Left forelimb (tissue), 1 donor: ENCODE data around the gene TMF1.
A peak's percentile ranks its signal among the peaks of the same experiment; 100 is the strongest.

Source experiments
- DNase-seq: peaks from one replicate; pipeline ENCODE4 v3.0.0-alpha.2; 2018; ENCODE audit warnings: low spot score

TMF1 gene, protein sequence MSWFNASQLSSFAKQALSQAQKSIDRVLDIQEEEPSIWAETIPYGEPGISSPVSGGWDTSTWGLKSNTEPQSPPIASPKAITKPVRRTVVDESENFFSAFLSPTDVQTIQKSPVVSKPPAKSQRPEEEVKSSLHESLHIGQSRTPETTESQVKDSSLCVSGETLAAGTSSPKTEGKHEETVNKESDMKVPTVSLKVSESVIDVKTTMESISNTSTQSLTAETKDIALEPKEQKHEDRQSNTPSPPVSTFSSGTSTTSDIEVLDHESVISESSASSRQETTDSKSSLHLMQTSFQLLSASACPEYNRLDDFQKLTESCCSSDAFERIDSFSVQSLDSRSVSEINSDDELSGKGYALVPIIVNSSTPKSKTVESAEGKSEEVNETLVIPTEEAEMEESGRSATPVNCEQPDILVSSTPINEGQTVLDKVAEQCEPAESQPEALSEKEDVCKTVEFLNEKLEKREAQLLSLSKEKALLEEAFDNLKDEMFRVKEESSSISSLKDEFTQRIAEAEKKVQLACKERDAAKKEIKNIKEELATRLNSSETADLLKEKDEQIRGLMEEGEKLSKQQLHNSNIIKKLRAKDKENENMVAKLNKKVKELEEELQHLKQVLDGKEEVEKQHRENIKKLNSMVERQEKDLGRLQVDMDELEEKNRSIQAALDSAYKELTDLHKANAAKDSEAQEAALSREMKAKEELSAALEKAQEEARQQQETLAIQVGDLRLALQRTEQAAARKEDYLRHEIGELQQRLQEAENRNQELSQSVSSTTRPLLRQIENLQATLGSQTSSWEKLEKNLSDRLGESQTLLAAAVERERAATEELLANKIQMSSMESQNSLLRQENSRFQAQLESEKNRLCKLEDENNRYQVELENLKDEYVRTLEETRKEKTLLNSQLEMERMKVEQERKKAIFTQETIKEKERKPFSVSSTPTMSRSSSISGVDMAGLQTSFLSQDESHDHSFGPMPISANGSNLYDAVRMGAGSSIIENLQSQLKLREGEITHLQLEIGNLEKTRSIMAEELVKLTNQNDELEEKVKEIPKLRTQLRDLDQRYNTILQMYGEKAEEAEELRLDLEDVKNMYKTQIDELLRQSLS

DNA sequence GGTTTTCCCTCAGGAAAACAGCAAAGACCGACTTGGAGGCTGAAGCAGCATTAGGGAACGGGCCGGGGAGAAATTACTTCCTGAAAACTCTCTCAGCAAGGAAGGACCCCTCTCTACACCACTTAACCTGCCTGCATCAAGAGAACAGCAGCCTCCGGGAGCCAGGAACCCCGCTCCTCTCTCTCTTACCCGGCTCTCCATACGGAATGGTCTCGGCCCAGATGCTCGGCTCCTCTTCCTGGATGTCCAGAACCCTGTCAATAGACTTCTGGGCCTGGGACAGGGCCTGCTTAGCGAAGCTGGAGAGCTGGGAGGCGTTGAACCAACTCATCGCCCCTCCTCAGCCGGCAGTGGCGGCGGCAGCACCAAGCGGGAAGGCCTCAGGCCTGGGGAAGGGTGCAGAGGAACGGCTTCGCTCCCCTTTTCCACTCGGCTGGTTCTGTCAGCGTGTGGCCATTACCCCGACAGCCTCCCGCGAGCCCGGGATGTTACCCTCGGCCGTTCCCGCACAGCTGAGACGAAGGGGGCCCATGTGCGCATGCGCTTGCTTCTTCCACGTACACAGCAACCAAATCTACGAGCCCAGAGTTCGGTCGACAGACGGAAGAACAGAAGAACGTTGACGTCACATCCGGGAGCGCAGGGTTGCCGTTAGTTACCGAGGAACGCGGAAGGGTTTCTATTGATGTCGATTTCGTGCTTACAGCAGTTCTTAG, at the start of gene TMF1:
TSS of gene TMF1 (minus strand) at position 578 of the 716 bp plus-strand sequence. CDS start at position 331, 247 bp downstream.
- peak; percentile 98 for DNase-seq

- DNase-seq = no peak
Measured at GRCh38 chr3:69099576-69099975, 47.4 kb upstream of the TMF1 start.

DNA sequence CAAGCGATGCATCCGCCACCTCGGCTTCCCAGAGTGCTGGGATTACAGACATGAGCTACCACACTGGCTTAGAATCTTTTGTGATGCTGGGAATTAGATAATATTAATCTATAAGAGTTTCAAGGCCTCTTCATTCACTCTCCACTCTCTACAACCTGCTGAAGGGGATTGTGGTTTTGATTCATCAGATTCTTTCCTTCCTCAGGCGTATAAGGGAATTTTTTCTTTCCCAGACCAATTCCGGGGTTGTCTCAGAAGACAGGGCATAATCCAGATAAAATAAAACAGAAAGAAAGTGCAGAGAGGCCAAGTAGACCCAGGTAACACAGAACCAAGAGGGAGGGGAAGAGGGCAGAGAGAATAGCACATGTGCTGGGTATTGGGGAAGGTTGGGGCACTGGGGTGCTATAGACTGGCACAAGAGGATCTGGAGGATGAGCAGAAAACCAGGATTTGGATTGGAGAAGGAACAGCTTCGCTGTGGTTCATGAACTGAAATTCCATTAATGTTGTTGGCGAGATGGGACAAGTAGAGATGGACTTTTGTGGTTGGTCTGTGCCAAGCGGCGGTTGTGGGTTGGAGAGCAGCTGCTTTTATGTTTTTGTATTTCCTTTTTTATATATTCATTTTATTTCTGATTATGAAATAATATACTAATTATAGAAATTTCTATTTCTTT, 45.4 kb upstream of the TMF1 start:
- DNase-seq = no peak

DNA sequence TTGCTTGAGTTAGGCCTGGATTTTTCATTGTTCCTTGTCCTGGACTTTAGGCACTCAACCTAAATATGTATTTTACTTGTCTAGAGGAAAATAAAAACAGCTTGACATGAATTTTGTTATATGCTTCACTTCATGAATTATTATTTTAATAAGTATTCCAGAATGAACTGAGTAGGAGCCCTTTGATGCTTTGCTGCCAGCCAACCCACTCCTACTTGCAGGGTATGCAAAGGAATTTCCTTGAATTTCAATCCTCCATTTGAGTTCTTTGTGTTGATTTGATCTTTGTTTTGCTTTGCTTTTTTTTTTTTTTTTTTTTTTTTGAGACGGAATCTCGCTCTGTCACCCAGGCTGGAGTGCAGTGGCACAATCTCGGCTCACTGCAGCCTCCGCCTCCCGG, 44.2 kb upstream of the TMF1 start:
- DNase-seq = no peak

DNA sequence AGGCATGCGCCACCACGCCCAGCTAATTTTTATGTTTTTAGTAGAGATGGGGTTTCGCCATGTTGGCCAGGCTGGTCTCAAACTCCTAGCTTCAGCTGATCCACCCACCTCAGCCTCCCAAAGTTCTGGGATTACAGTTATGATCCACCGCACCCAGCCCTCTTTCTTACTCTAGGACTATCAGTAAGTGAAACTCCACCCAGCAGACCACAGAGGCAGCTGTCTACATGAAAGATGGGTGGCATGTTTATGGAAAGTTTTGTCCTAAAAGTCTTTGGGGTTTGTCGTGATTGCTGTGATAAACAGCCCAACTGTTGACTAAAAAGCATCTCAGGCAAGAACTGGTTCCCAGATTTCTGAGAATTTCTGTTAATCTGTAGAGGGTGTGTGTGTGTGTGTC, 43.5 kb upstream of the TMF1 start:
- DNase-seq = no peak

DNA sequence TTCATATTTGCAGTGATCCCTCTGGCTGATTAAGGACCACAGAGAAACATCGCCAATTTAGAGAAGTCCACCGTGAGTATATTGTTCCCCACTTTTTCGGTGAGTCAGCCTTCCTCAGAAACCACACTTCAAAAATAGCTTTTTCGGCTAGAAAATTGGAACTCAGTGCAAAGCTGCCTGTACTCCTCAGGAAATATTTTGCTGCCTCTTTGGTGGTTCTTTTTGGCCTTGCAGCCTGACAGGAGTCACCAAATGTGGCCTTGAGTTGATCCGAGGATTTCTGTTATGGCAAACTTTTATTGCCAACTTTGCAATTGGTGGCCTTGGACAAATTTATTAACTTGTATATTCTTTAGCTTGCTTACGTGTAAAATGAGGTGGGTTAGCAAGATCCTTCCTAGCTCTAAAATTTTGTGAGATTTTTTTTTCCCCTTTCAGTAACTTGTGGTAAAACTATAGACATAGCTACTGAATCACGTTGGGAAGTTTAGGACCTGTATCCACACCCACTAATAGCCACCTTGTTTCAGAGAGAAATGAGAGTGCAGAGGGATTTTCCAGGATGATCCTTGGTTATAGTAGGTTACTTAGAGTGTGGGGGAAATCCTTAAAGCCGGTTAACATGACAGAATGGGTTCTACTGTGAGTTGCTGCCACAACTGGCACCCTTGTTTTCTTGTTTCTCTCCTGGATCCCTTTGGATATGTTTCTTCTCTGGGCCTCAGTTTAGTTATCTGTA, 42.5 kb upstream of the TMF1 start:
- no peak for DNase-seq

- no peak for DNase-seq
Measured at GRCh38 chr3:69092030-69092516, 39.9 kb upstream of the TMF1 start.

- DNase-seq = no peak
Measured at GRCh38 chr3:69091389-69092029, 39.4 kb upstream of the TMF1 start.

- no peak for DNase-seq
Measured at GRCh38 chr3:69090021-69090420, 37.9 kb upstream of the TMF1 start.

DNA sequence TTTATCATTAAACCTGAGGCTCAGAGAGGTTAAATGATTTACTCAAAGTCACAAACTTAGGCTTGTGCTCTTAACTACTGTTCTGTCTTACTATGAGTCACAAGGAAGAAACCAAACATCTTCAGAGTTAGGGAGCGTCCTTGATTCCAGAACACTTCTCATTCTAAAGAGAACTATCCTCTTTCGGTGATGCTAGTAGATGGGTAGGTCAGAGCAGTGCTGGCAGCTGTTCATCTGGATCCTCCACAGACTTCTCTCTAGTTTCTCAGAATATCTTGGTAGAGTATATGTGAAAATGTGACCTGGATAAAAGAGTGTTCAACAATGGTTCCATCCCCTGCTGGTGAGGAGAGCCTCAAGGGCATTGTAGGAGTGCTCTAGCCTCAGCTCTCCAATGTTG, 35.9 kb upstream of the TMF1 start:
- DNase-seq = no peak

- DNase-seq = no peak
Measured at GRCh38 chr3:69087030-69087791, 35.1 kb upstream of the TMF1 start.

- peak; percentile 72 for DNase-seq
Measured at GRCh38 chr3:69085833-69086722, 33.9 kb upstream of the TMF1 start.

DNA sequence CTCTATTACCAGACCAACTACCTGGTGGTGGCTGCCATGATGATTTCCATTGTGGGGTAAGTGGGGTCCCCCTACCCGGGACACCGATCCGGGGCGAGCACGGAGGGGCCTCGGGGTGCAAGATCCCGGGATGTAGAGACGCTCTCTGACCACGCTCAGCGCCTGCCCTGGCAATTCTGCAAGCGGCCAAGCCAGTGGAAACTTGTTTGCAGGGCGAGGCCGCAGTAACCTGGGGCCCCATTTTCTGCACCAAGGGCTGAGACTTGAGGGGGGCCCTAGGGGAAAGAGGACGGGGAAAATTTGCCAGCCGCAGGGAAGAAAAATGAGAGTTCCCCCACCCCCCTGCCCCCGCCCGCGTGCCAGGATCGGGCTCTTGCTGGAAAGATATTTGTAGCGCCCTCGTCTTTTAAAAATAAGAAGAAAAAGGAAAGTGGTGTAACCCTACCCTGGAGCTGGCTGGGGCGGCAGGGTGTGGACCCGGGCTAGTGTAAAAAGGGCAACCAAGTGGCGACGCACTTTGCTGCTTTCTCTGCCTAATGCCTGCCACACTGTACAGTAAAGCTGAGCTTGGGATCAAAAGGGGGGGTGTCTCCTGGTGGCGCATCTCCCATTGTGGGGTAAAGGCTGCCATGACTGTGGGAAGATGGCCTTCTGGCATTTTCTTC, 33.2 kb upstream of the TMF1 start:
- DNase-seq = peak; percentile 68

DNA sequence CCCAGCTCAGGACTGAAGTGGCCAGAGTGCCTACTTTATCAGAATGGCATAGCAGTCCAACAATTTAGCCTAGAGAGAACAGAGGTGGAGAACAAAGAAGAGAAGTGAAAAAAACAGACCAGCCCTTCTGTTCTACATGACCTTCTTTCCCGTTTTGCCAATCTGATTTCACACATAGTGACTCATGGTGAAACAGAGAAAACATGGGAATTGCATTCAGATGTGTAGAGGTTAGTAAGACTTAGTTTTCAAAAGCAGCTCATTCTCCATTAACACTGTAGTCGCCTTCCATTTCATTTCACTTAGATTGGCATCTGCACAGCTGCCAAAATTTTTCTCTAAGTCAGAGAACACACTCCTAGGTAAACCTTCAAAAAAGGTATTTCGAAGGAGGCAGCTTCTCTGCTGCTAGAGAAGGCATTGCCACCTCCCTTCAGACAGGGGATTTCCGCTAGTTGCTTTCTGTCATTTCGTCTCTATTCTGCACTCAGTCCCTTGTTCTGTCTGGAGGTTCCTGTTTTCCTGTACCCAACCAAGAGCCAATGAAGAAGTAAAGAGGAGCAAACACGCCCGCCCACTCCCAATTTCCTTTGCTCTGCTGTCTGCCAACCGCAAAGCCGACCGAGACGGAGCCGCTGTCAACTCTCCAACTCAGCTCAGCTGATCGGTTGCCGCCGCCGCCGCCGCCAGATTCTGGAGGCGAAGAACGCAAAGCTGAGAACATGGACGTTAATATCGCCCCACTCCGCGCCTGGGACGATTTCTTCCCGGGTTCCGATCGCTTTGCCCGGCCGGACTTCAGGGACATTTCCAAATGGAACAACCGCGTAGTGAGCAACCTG, 32.4 kb upstream of the TMF1 start, which contains the start of gene ARL6IP5:
TSS of gene ARL6IP5 (plus strand) at position 612 of the 842 bp plus-strand sequence. CDS start at position 723, 111 bp downstream.
- peak; percentile 94 for DNase-seq

DNA sequence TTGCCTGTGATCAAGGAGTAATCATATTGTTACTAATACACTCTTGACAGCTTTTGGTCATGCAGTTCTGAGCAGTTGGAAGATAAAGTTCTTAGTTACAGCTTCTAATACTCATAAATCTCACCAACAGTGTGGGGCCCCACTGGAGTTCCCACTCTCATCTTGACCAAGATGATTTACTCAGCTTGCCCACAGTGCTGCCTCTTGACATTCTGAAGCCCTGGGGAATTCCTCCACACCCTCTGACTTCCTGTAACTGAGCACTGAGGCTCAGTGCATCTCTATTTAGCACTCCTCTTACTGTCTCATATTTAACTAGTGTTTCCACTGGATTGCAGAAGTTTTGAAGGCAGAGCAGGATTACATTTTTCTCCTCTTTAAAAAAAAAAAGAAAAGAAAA, 30.7 kb upstream of the TMF1 start:
- no peak for DNase-seq

DNA sequence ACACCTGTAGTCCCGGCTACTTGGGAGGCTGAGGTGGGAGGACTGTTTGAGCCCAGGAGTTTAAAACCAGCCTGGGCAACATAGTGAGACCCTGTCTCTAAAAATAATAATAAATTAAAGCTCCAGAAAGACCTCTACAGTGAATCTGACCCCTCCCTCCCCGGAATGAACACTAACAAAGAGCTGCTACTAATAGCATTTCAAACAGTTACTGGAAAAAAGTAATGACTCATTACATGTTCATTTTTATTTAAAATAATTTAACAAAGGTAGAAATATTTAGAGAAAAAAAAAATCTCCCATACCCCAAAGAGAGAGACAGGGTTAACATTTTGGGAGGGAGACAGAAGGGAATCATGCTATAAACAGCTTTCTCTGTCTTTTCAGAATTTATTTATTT, 30.2 kb upstream of the TMF1 start:
- DNase-seq = no peak
